ENCODE measurements around the gene USH2A.

GRCh38 chr1:215681041-215681440, 742.2 kb downstream of the USH2A start:
- TF ChIP-seq CTCF (IDR thresholded peaks at IDR 0.05) (no peak), POLR2A (IDR thresholded peaks at IDR 0.05) (no peak)
